ENCODE measurements around the gene SLC27A6.
"Not testable (repeated sequence)": the region's sequence is repeated elsewhere in the genome, so short reads cannot be mapped to it uniquely, and the experiment has no call there.

Gene SLC27A6

GRCh38 chr5:128965011-128965637 lies at the start of gene SLC27A6:
TSS of gene SLC27A6 (plus strand) at chr5:128965488. CDS start at chr5:128966138, 650 bp downstream.
- DNase-seq: no peak

- no peak for DNase-seq
These were observed 45.7 kb upstream of the SLC27A6 start for GRCh38 chr5:128919542-128919941.

- no peak for DNase-seq
These were observed 44.7 kb upstream of the SLC27A6 start for GRCh38 chr5:128920345-128921215.

- no peak for DNase-seq
These were observed 41.0 kb upstream of the SLC27A6 start for GRCh38 chr5:128924299-128924698.

GRCh38 chr5:128925973-128926372 lies 39.3 kb upstream of the SLC27A6 start:
- no peak for DNase-seq

- no peak for DNase-seq
These were observed 37.6 kb upstream of the SLC27A6 start for GRCh38 chr5:128927644-128928043.

GRCh38 chr5:128932232-128932631 lies 33.1 kb upstream of the SLC27A6 start:
- not testable (repeated sequence) for DNase-seq

- not testable (repeated sequence) for DNase-seq
These were observed 22.2 kb upstream of the SLC27A6 start for GRCh38 chr5:128943100-128943499.

GRCh38 chr5:128949847-128950546 lies 15.3 kb upstream of the SLC27A6 start:
- DNase-seq: no peak

GRCh38 chr5:128951301-128951700 lies 14.0 kb upstream of the SLC27A6 start:
- DNase-seq: not testable (repeated sequence)

- DNase-seq: no peak
These were observed 9.1 kb upstream of the SLC27A6 start for GRCh38 chr5:128956164-128956563.

- DNase-seq: no peak
These were observed 3.1 kb upstream of the SLC27A6 start for GRCh38 chr5:128962211-128962610.

GRCh38 chr5:128965638-128966302 lies 482 bp downstream of the SLC27A6 start:
- no peak for DNase-seq

GRCh38 chr5:128966375-128966774 lies 1.1 kb downstream of the SLC27A6 start:
- no peak for DNase-seq

- DNase-seq: no peak
These were observed 1.6 kb downstream of the SLC27A6 start for GRCh38 chr5:128966846-128967245.

GRCh38 chr5:128973244-128973643 lies 8.0 kb downstream of the SLC27A6 start:
- no peak for DNase-seq

- DNase-seq: no peak
These were observed 9.3 kb downstream of the SLC27A6 start for GRCh38 chr5:128974567-128974966.

- no peak for DNase-seq
These were observed 14.5 kb downstream of the SLC27A6 start for GRCh38 chr5:128979761-128980160.

GRCh38 chr5:128980917-128981316 lies 15.6 kb downstream of the SLC27A6 start:
- DNase-seq: no peak

- no peak for DNase-seq
These were observed 19.2 kb downstream of the SLC27A6 start for GRCh38 chr5:128984480-128984879.

GRCh38 chr5:128988476-128988875 lies 23.2 kb downstream of the SLC27A6 start:
- DNase-seq: no peak

- no peak for DNase-seq
These were observed 36.7 kb downstream of the SLC27A6 start for GRCh38 chr5:129001841-129002526.

- DNase-seq: no peak
These were observed 37.2 kb downstream of the SLC27A6 start for GRCh38 chr5:129002527-129002842.
